Activated CD8-positive, alpha-beta memory T cell treated with anti-CD3 and anti-CD28 coated beads, Interleukin-2, amount 50 U/mL, for 4 hours (primary cell): ENCODE measurements around the gene MTMR4.
"Not testable (repeated sequence)": the region's sequence is repeated elsewhere in the genome, so short reads cannot be mapped to it uniquely, and the experiment has no call there.

ENCODE experiments used
- DNase-seq: peaks from one replicate; pipeline ENCODE4 v3.0.0-alpha.2; 2020

MTMR4 gene

GRCh38 chr17:58513965-58514769 is at the start of gene MTMR4:
MTMR4 (minus strand) TSS chr17:58514638; CDS start chr17:58514407, 231 bp downstream.
- peak; percentile 70 for DNase-seq

GRCh38 chr17:58560511-58560910 is 46.1 kb upstream of the MTMR4 start:
- no peak for DNase-seq

GRCh38 chr17:58557981-58558380 is 43.5 kb upstream of the MTMR4 start:
- DNase-seq: no peak

- no peak for DNase-seq
Observed at GRCh38 chr17:58556833-58557250, 42.4 kb upstream of the MTMR4 start.

GRCh38 chr17:58555109-58555508 is 40.7 kb upstream of the MTMR4 start:
- DNase-seq: not testable (repeated sequence)

GRCh38 chr17:58541249-58541648 is 26.8 kb upstream of the MTMR4 start:
- DNase-seq: no peak

- DNase-seq: no peak
Observed at GRCh38 chr17:58539698-58540097, 25.3 kb upstream of the MTMR4 start.

- DNase-seq: no peak
Observed at GRCh38 chr17:58538811-58539409, 24.5 kb upstream of the MTMR4 start.

GRCh38 chr17:58537266-58537665 is 22.8 kb upstream of the MTMR4 start:
- DNase-seq: no peak

- no peak for DNase-seq
Observed at GRCh38 chr17:58536542-58536941, 22.1 kb upstream of the MTMR4 start.

GRCh38 chr17:58535431-58535830 is 21.0 kb upstream of the MTMR4 start:
- DNase-seq: no peak

- DNase-seq: no peak
Observed at GRCh38 chr17:58534901-58535421, 20.5 kb upstream of the MTMR4 start.

- DNase-seq: no peak
Observed at GRCh38 chr17:58534331-58534730, 19.9 kb upstream of the MTMR4 start.

- DNase-seq: no peak
Observed at GRCh38 chr17:58533616-58534188, 19.3 kb upstream of the MTMR4 start.

- DNase-seq: no peak
Observed at GRCh38 chr17:58532555-58532951, 18.1 kb upstream of the MTMR4 start.

- peak; percentile 67 for DNase-seq
Observed at GRCh38 chr17:58531661-58532554, 17.5 kb upstream of the MTMR4 start.

- DNase-seq: no peak
Observed at GRCh38 chr17:58531122-58531521, 16.7 kb upstream of the MTMR4 start.

- no peak for DNase-seq
Observed at GRCh38 chr17:58530655-58531054, 16.2 kb upstream of the MTMR4 start.

GRCh38 chr17:58529275-58529674 is 14.8 kb upstream of the MTMR4 start:
- DNase-seq: no peak

GRCh38 chr17:58528443-58528842 is 14.0 kb upstream of the MTMR4 start:
- DNase-seq: no peak

- DNase-seq: no peak
Observed at GRCh38 chr17:58527949-58528348, 13.5 kb upstream of the MTMR4 start.

- no peak for DNase-seq
Observed at GRCh38 chr17:58527306-58527705, 12.9 kb upstream of the MTMR4 start.

GRCh38 chr17:58525239-58525638 is 10.8 kb upstream of the MTMR4 start:
- DNase-seq: no peak
